ENCODE data around the gene PRTFDC1.

- no peak for TF ChIP-seq ZBTB7A (CRISPR knock-in tag; IDR thresholded peaks at IDR 0.05)
- no peak for TF ChIP-seq ZNF773 (CRISPR knock-in tag; IDR thresholded peaks at IDR 0.05; ENCODE audit: borderline replicate concordance)
- no peak for TF ChIP-seq ELK4 (CRISPR knock-in tag; IDR thresholded peaks at IDR 0.05; ENCODE audit: borderline replicate concordance)
Observed at GRCh38 chr10:24991298-24991697, 38.9 kb upstream of the PRTFDC1 start.
